RPMI7951 (cell line): ENCODE data around the gene JDP2. TPM values are rescaled to one million over a fixed set of nuclear protein-coding genes. Genes with fewer than 3 reads are reported as not detected.
"Not testable (repeated sequence)": the region's sequence is repeated elsewhere in the genome, so short reads cannot be mapped to it uniquely, and the experiment has no call there.

Experiments used
- DNase-seq: peaks from one replicate; pipeline ENCODE4 v3.0.0-alpha.2; 2012; ENCODE audit warnings: low read depth
- total RNA-seq: library from RNA; depleted of rRNA; stranded (reverse); fragments of >200 nt; shearing (Covaris generic); gene quantifications from 2 replicates; pipeline ENCODE4 v1.2.3, GENCODE V29; 2014; rRNA removed

Gene JDP2, protein sequence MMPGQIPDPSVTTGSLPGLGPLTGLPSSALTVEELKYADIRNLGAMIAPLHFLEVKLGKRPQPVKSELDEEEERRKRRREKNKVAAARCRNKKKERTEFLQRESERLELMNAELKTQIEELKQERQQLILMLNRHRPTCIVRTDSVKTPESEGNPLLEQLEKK
- 3.7 and 4.3 TPM in 2 replicates for total RNA-seq

DNA sequence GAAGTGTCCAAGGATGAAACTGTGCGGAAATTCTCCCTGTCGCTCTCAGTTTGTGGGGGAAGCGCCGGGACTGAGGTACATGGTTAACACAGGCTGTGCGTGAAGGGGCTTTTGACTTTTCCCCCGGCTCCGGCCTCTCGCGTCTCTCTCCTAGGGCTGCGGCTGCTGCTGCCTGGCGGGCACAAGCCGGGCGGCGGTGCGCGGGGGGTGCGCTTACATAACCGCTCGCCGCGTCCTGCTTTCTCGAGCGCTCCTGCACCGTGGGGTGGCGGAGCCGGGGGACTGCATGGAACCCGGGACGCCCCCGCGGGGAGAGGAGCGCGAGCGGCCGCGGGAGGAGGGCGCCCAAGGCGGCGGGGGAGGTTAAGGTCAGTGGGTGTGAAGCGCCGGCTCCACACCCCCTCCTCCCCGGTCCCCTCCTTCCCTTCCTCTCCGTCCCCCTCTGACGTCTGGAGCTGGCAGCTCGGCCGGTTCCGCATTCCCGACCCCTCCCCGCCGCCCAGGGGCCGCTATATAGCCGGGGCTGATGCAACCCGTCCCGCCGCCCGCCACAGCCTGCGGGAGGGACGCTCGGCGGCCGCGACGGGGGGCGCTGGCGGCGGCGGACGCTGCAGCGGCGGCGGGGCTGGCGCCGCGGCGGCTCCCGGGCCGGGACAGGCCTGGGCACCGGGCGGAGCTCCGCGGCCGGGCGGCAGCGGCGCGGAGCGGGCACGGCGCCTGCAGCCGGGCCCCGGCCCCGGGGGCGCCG lies at the start of gene JDP2:
TSS of gene JDP2 (plus strand) at position 541 of the 748 bp plus-strand sequence. CDS start 9,899 bp downstream, outside the sequence.
- DNase-seq: peak; percentile 48

DNA sequence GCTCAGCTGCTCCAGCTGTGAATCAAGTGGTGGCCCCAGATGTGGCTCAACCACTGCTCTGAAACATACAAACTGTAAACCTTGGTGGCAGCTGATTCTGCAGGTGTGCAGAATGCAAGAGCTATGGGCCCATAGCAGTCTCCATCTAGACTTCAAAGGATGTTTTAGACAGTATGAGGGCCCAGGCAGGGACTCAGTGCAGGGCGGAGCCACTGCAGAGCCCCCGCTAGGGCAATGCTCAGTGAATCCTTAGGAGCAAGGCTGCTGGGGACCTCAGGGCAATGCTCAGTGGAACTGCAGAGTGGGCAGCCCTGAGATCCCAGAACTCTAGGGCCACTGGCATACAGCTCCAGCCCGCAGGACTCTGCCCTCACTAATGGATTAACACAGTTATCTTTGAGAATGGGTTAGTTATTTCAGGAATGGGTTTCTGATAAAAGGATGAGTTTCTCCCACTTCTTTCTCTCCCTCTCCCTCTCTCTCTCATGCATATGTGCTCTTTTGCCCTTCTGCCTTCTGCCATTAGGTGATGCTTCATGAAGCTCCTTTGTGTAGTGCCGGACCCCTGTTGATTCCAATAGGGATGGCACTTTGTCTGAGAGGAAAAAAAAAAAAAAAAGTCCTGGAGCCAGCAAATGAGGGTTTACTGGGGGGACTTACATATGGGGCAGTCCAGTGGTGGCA lies 48.4 kb upstream of the JDP2 start:
- DNase-seq: no peak

DNA sequence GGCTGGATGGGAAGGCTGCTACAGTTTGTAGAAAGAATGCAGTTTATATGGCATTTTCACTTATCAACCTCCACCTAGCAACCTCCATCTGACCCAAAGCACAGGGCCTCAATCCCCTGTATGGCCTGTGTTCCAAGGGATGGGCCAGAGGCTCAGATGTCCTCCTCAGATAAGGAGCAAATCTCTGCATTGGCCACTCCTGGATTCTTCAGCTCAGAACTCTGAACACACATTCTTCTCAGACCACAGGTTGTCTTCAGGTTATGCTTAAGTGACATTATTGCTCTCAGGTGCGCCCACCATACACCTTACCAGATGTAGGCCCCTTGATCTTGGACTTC lies 47.9 kb upstream of the JDP2 start:
- no peak for DNase-seq

DNA sequence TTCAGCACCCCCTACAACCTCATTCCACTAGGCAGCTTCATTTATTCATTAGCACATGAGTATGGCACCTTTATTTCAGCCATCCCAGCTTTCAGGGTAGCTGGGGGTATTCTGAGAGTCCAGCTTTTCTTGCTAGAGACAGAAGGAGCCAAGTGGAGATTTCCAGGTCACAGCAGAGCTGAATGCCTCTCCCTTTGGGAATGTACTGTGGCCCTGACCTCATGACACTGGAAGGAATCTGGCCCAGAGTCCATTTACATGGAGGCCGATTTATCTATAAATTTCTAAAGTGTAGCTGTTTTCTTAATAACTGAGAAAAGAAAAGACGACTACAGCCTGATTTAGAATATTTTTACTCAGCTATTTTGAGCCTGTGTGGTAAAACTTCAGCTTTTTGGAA lies 47.2 kb upstream of the JDP2 start:
- DNase-seq: no peak

DNA sequence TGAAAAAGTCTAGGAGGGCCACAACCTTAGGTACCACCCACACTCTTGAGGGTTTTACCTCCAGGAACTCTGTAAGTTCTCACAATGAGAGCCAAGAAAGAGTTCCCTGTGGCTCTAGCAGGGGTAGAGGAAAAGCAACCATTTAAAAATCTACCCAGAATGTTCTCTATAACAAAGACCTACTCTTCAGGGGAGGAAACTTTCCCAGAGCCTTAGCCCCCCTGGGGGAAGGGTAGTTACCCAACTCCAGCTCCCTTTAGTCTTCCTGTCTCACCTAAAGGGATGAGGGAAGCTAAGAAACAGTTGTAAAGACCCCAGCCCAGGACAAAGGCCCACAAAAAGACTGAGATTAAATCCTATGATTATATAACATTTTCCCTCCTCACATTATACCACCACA lies 46.2 kb upstream of the JDP2 start:
- DNase-seq: no peak

DNA sequence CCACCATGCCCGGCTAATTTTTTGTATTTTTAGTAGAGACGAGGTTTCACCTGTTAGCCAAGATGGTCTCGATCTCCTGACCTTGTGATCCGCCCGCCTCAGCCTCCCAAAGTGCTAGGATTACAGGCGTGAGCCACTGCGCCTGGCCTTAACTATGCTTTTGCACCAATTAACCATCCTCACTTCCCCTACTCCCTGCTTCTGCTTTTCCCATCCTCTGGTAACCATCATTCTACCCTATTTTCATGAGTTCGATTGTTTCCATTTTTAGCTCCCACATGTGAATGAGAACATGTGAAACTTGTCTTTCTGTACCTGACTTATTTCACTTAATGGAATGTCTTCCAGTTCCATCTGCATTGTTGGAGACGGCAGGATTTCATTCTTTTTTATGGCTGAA lies 44.6 kb upstream of the JDP2 start:
- not testable (repeated sequence) for DNase-seq

DNA sequence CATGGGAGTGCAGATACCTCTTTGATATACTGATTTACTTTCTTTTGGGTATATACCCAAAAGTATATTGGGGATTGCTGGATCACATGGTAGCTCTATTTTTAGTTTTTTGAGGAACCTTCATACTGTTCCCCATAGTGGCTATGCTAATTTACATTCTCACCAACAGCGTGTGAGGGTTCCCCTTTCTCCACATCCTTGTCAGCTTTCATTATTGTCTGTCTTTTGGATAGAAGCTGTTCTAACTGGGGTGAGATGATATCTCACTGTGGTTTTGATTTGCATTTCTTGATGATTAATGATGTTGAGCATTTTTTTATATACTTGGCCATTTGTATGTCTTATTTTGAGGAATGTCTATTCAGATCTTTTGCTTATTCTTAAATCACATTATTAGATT lies 44.1 kb upstream of the JDP2 start:
- no peak for DNase-seq

DNA sequence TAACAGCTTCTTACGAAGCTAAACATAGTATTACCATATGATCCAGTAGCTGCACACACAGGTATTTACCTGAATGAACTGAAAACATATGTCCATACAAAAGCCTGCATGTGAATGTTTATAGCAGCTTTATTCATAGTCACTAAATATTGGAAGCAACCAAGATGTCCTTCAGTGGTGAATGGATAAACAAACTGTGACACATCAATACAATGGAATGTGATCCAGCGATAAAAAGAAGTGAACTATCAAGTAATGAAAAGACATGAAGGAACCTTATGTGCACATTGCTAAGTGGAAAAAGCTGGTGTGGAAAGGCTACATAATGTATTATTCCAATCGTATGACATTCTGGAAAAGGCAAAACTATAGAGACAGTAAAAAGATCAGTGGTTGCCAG lies 38.1 kb upstream of the JDP2 start:
- peak; percentile 4 for DNase-seq

DNA sequence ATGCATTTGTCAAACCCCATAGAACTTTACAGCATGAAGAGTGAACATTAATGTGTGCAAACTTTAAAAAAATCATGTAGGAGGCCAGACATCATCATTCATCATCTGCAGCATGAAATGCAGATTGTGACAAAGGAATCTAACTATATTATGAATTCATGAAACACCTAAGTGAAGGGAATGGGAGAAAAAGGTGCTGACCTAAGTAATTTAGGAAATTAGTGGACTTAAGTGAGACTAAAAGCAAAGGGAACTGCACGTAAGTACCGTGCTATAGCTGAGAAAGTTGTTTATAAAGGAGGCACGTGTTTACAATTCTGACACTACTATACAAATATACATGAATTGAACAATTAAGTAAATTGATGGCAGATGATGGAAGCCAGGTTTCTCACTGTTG lies 37.6 kb upstream of the JDP2 start:
- no peak for DNase-seq

DNA sequence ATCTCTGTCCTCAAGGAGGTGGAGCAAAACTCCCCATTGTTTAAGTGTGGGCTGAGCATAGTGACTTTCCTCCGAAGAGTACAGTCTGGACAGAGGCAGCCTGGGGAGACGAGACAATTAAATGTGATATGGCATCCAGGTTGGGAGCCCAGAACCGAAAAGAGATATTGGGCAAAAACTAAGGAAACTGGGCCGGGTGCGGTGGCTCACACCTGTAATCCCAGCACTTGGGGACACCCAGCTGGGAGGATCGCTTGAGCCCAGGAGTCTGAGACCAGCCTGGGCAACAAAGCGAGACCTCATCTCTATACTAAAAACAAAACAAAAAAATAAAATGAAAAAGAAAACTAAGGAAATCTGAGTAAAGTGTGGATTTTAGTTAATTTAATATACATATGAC lies 35.9 kb upstream of the JDP2 start:
- no peak for DNase-seq

DNA sequence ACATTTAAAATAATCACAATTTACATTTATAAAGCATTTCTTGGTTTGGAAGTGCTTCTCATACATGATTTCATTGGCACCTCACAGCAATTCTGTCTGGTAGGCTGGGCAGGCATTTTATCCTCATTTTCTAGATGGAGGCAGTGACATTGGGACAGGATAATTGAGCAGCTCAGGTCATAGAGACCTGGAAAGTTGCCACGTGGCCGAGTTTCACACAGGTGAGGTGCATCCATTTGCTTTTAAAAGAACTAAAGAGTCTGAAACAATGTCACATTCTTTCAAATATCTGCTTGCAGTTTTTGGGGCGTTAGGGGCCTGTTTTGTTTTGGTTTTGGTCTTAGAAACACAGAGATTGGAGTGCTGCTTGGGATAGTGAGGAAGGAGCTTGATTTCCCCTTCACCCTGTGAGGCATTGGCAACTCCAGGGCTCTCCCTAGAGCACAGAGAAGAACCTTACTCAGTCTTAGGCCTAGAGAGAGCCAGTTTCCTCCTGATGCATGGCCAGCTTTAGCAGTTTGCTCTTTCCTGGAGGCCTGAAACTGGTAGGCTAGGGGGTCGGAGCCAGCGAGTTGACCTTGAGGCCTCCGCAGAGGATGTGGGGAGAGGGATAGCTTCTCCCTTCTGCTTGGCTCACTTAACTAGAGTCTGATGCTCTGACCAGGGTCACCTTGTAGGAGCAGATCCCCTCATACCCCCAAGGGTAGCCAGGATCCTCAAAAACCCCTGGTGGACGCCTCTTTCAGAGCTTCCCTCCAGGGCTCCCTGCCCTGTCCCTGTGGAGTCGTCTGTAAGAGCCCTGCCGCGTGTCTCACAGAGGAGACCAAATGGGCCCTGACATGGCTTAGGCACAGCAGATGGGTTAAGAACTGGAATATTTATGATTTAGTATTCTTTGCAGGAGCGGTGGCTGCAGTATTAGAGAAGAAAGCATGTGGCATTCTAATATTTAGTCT lies 34.9 kb upstream of the JDP2 start:
- no peak for DNase-seq

DNA sequence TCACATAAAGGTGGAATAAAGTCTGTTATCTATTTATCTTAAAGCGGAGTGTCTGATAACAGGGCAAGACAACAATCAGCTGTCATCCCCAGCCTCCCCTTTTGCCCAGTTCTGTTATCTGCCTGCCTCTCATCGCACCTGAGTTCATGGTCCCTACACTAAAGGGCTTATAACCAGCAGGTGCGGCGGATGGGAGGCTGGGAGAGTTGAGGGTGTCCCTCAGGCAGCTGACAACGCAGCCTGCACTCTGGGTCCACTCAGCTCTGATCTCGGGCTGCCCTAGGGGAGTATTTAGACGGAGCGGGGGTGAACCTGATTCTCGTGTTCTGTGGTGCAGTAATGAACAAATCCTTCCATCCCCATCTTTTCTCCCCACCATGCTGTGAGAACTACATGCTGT lies 34.0 kb upstream of the JDP2 start:
- DNase-seq: no peak

DNA sequence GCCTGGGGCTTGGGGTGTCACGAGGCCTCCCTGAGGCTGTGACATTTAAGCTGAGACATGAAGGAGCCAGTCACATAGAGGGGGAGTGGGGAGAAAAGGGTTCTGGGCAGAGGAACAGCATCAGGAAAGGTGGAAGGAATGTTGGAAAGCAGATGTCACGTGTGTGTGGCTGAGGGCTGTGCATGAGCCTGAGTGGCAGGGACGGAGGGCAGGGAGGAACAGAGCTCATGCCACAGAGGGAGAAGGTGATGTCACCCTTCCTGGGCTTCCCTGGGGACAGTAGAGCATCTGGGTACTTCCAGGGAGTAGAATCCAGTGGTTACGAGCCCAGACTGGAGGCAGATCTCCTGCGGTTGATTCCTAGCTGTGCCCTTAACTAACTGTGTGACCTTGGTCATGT lies 32.0 kb upstream of the JDP2 start:
- DNase-seq: no peak

DNA sequence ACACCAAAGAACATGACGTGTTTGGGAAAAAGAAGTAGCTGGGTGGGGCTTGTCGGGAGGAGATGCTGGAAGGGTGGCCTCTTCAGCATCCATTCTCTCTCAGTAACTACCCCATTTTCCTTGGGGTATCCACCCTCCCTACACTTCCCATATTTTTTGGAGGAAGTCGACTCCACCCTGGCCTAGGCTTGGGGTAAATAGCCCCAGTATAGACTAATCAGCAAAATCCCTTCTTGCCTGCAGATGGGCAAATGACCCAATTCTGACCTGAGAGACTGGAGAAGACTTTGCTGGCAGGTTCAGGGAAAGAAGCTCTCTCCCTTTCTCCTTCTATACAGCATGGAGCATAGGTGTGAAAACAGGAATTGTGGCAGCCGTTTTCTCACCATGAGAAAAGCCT lies 28.5 kb upstream of the JDP2 start:
- DNase-seq: no peak

DNA sequence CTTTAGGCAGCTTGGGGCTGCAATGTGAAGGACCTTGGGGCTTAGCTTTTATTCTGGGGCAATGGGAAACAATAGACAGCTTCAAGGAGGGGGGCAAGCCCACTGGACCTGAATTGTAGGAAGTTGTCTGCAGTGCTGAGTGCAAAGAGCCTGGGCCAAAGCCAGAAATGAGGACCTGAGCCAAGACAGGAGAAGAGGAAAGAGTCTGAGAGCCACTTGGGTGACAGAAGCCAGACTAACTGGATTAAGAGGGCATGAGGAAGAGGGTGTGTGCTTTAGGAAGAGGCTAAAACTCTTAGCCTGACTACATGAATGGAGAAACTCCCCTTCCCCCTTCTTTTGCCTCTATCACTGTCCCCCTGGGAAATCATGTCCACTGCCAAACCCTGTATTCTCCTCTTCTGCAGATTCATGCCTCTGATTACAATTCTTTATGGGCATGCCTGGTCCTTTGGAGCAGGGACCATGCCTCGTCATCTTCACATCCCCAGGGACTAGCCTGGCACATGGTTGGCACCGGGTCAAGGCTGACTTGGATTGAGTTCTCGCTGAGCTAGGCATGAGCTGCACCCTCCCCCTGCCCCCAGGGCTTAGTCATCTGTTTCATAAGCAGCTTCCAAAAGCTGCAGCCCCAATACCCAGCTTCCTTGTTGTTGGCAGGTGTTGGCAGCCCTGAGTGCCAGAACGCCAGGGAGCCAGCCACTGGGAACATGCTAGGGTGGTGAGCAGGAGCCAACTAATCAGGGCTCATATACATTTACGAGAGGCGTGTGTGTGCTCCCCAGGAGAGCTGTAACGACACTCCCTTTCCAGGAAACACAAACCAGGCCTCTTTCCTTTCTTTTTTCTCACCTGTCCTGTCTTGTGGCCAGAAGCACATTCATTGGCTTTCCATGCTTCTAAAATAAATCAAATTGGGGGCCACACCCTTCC lies 27.7 kb upstream of the JDP2 start:
- peak; percentile 24 for DNase-seq

DNA sequence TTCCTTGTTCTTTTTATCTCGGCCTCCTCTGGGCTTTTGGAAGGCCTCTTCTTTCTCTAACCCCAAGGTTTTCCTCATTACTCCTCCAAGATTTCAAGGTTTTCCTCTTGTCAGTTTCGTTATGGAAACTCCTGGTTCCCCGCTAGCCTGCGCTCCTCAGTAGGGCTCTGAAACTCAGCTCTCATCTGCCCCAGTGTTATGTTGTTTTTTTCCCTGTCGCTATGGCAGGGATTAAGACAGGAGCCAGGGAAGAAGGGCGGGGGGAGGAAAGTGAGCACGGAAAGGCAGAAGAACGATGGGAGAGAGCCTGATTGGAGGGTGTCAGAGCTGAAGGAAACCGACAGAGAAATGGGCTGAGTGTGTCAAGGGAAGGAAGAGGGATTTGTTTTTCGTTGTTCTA lies 26.5 kb upstream of the JDP2 start:
- no peak for DNase-seq

DNA sequence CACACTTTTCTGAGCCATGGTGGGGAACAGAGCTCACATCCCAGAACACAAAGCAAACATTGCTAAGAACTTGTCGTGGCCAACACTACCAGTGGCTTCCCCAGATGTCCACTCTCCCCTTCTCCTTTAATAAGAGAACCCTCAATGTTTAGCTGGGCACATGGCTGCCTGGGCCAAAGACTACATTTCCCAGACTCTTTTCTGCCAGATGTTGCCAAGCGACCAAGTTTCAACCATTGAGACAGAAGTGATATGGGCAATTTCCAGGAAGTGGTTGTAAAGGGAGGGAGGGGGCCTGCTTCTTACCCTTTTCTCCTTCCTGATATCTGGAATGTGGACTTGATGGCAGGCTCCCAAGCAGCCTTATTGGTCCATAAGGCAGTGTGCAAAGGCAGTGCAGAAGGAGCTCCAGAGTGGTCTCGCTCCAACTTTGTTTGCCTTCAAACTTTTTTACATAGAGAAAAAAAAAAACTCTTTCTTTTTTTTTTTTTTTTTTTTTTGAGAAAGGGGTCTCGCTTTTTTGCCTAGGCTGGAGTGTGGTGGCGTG lies 24.9 kb upstream of the JDP2 start:
- no peak for DNase-seq

DNA sequence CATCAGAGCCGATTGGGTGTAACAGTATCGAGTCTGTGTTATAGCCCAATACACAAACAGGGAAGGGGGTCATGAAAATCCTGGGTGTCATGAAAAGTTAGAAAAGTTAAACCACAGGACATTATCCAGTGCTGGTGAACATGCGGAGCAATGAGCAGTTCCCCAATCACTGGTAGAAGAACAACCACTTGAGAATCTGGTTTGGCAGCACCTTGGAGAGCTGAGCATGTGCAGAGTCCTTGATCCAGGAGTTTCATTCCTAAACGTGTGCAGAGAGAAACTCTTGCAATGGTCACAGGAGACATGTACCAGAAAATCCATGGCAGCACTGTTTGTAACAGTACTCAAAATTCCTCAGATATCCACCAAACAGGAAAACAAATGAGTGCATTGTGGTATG lies 23.0 kb upstream of the JDP2 start:
- DNase-seq: no peak

DNA sequence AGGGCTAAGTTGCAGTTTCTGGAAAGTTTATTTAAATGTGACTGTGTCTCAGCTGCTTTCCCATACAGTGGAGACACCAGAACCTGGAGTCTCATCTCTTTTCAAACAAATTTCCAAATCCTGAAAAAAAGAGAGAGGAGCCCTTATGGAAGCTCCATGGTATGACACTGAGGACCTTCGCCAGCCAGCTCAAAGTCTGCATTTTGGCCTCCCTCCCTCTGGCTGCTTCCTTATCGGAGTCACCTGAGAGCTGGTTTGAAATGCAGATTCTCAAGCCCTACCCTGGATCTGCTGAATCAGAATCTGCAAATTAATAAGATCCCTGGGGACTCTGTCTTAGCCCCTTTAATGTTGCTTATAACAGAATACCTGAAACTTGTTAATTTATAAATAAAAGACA lies 21.7 kb upstream of the JDP2 start:
- DNase-seq: no peak

DNA sequence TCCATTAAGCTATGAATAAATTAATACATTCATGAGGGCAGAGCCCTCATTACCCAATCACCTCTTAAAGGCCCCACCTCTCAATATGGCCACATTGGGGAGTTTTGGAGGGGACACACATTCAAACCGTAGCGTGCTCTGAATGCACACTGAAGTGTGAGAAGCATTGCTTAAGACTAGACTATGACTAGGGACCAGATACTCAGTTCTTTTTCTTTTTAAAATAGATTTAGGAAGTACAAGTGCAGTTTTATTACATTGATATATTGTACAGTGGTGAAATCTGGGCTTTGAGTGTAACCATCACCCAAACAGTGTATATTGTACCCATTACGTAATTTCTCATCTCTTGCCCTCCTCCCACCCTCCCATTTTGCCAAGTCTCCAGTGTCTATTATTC lies 21.0 kb upstream of the JDP2 start:
- no peak for DNase-seq
